GM20431 (cell line): ENCODE results near the gene ZKSCAN1.

Source experiments
- in situ Hi-C: fragments of 300-500 bp; cut with MseI, MboI; formaldehyde crosslinking; loops from one replicate; pipeline ENCODE4 v1.15.0; 2020; ENCODE audit warnings: low sequenced_read_pairs; ENCODE audit not compliant: unreplicated experiment

ZKSCAN1 gene

DNA sequence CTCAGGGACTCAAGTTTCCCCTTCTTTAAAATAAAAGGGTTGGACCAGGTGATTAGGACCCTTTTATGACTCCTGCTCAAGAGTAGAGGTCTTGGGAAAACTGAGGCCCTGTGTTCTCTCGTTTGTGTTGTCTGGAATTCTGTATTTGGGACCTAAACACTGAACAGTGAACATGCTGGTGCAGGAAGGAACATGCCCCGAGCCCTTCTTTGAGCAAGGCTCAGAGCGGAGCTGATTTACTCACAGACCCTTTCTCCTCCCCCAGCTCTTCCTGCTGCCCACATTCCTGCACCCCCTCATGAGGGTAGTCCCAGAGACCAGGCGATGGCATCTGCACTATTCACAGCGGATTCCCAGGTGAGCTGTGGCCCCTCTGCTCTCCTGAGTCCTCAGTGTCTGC lies 14.2 kb downstream of the ZKSCAN1 start:
- in situ Hi-C loops = no loop called here

DNA sequence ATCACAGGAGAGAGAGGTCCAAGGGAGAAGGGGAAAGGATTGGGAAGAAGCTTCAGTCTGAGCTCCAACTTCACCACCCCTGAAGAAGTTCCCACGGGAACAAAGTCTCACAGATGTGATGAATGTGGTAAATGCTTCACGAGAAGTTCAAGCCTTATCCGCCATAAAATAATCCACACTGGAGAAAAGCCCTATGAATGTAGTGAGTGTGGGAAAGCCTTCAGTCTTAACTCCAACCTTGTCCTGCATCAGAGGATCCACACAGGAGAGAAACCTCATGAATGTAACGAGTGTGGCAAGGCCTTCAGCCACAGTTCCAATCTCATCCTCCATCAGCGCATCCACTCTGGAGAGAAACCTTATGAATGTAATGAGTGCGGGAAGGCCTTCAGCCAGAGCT lies 18.1 kb downstream of the ZKSCAN1 start:
- in situ Hi-C loops = no loop called here

DNA sequence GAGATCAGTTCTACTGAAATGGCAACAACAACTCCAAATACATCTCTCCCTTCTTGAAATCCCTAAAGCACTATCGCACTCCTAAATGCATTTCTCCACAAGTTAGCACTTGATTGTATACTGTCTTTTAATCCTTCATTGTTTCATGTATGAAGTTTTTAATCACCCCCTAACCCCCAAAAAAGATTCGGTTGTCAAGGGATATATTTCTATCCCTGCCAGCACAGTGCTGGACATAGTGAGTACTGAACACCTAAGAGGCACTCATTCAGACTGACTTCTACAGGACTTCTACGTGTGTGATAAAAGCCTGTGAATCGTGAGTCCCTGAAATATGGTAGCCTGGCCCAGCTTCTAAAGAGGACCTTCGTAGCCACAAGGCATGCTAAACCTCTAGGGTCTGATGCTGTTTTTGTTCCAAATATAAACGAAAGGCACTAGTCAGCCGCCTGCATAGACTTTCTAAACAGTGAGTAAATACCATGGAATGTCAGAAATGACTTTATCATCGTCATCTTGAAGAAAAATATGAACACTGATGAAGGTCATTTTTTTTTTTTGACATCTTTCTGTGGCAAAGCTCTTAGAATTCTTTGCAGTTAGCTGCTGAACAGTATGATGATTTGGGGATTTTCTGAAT lies 19.6 kb downstream of the ZKSCAN1 start:
- in situ Hi-C loops = no loop called here

- in situ Hi-C loops = no loop called here
These were observed 20.5 kb downstream of the ZKSCAN1 start for GRCh38 chr7:100035876-100036275.

GRCh38 chr7:100038326-100038725 lies 22.9 kb downstream of the ZKSCAN1 start:
- in situ Hi-C loops = no loop called here

GRCh38 chr7:100040575-100040974 lies 25.2 kb downstream of the ZKSCAN1 start:
- in situ Hi-C loops = no loop called here

- in situ Hi-C loops = no loop called here
These were observed 29.3 kb downstream of the ZKSCAN1 start for GRCh38 chr7:100044718-100045117.

DNA sequence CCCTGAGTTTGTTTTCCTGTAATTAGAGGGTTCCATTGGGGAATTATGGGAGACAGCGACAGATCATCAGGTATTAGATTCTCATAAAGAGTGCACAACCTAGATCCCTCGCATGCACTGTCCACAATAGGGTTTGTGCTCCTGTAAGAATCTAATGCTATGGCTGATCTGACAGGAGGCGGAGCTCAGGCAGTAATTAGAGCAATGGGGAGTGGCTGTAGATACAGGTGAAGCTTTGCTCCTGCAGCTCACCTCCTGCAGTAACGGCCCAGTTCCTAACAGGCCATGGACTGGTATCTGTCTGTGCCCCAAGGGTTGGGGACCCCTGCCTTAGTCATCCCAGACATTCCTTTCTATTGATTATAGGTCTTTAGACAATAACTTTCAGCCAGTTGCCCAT lies 33.3 kb downstream of the ZKSCAN1 start:
- in situ Hi-C loops = no loop called here

DNA sequence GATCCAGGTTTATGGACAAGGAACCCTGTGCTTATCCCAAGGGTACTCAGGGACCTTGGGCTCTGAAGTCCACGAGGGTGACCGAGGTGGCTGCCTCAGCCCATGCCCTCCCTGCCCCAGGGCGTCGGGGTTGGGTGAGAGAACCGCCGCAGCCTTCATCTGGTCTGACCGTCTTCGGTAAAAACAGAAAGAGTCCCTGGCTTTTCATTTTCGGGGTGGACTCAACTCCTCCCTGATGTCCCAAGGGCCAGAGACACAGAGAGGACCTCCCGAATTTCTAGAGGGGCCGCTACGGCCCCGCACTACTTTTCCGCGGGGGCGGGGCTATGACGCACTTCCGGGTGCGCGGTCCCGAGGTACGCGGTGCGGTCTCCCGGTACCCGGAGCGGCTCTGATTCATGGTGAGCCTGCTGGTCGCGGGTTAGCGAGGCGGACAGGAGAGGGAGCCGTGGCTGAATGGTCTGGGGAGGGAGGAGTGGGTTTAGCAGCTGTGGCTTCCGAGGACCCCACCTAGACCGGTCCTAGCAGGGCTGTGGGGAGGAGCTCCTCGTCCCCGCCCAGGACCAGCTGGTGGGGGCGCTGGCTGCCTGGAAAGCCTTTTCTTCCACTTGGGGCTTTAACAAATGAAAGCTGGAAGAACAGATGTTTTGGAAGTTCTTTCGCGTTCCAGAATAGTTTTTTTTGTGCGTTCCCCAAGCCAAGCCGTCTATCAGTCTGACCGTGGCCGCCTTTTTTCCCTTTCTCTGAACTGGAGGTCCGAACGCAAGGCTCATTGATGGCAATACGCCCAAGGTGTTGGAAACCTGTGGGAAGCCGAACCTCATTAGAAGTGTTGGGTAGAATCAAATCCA lies 34.3 kb downstream of the ZKSCAN1 start, which contains the start of gene ZSCAN21:
Gene ZSCAN21 (plus strand): TSS at position 334 of the 851 bp plus-strand sequence. CDS start 7,233 bp downstream, outside the sequence.
- in situ Hi-C loops = no loop called here

GRCh38 chr7:100051611-100052010 lies 36.2 kb downstream of the ZKSCAN1 start:
- in situ Hi-C loops = no loop called here

DNA sequence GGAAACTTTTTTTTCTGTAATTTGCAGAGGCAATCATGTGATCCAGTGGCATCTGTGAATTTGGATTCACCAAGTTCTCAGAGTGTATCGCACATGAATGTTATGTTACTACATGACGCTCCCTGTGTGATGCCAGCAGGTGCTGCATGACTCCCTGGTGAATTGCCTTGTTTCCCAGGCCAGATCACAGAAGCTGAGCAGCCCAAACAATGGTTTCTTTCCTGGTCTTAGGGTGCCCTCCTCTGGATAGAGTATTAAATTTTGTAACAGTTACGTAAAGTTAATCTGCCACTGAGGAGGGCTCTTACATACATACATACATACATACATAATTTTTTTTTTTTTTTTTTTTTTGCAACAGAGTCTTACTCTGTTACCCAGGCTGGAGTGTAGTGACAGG lies 37.8 kb downstream of the ZKSCAN1 start:
- in situ Hi-C loops = no loop called here

GRCh38 chr7:100057006-100057405 lies 41.6 kb downstream of the ZKSCAN1 start:
- in situ Hi-C loops = no loop called here

DNA sequence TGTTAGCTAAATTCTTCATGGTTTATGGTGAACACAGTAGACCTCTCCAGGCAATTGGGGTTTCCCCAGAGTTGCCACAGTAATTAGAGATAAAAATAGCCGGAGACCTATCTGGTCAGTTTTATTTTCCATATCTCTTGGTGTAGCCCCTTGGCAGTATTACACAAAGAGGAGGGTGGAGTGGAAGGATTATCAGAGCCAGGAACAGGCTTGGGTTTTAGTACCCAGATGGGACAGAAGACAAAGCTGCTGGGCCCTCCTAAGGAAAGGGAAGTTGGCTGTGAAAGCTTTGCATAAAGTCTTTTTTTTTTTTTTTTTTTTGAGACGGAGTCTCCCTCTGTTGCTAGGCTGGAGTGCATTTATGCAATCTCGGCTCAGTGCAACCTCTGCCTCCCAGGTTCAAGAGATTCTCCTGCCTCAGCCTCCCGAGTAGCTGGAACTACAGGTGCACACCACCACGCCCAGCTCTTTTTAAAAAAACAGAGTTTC lies 43.9 kb downstream of the ZKSCAN1 start:
- in situ Hi-C loops = no loop called here

DNA sequence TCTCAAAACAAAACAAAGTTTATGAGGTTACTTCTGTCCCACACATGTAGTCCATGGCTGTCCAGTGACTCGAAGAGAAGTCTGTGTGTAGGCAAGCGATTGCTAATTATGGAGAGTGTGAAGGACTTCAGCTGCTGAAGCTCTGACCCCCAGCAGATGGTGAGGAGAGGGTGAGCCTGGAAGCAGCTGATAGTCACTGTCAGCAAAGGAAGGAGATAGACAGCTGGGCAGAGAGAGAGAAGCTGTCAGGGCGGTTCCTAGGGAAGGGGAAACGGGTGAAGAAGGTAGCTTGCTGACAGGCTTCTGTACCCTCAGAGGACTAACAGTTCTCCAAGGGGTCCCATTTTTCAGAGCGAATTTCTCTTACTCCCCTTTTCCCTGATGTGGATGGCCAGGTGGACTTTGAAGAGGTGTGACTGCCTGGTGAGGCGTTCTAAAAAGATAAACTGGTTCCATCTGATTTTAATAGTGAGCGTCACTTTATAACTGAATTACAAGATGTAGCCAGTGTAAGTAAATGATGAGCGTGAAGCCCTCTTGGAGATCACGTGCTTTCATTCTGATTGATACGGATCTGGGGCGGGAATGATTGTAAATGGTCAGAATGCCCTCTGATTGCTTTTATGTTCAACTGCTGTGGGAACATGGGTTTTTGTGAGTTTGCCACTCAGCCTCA lies 46.3 kb downstream of the ZKSCAN1 start:
- in situ Hi-C loops = no loop called here

DNA sequence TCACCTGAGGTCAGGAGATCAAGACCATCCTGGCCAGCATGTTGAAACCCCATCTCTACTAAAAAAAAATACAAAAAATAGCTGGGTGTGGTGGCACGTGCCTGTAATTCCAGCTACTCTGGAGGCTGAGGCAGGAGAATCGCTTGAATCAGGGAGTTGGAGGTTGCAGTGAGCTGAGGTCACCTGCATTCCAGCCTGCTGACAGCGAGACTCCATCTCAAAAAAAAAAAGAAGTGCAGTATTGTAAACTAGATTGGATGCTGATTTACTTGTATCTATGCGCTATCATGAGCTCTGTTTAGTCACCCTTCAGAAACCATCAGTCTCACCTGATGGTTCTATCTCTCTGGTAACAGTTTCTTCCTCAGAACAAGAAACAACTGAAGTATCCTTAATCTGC lies 48.0 kb downstream of the ZKSCAN1 start:
- in situ Hi-C loops = no loop called here

GRCh38 chr7:100064162-100064561 lies 48.8 kb downstream of the ZKSCAN1 start:
- in situ Hi-C loops = no loop called here

DNA sequence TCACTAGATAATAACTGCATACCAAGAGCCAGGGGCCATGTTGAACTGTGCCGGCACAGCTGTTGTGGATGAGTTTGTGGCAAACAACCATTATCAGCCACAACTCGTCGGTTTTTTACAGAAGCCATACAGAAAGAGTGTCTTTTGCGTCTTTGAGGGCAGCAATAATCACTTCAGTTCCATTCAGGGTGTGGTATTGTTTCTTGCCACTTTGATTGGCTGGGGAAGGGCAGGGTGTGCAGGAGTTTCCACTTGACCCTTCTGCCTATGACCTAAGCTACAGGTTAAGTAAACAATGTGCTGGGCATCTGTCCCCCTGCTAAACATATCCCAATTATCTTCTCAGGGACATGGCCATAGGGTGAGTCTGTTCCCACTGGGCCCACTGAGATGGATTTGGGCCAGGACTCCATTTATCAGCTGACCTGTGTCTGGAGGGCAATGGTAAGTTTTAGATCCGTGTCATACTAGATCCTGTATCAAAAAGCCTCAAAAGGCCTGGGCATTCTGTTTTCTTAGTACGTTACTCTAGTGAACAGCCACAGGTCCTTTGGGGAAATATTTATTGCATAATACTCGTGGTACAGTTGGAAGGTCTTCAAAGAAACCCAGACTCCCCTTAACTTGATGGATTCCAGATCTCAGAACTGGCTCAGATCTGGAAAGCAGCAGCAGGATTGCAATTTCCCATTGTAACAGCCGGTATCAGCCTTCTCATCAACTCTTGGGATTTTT lies 50.2 kb downstream of the ZKSCAN1 start:
- in situ Hi-C loops = no loop called here

- in situ Hi-C loops = no loop called here
These were observed 51.6 kb downstream of the ZKSCAN1 start for GRCh38 chr7:100066953-100067352.

GRCh38 chr7:100069991-100070390 lies 54.6 kb downstream of the ZKSCAN1 start:
- in situ Hi-C loops = no loop called here
